Naive thymus-derived CD4-positive, alpha-beta T cell (primary cell): ENCODE measurements around the gene CACNA1G. TPM values are rescaled to one million over a fixed set of nuclear protein-coding genes. Genes with fewer than 3 reads are reported as not detected.

ENCODE experiments used
- ATAC-seq: fragments of 150-1000 bp; cut with Tn5 transposase; 2 replicates; pipeline ENCODE4 v1.10.0; 2021; ENCODE audit warnings: mild to moderate bottlenecking, moderate library complexity
- CTCF ChIA-PET: fragments of 350-600 bp; sonication (Branson Sonifier 250); formaldehyde crosslinking; loops from one replicate; lab custom pipeline; 2021; ENCODE audit warnings: antibody characterized with exemption; lab: Charles Lee
- POLR2A ChIA-PET: fragments of 350-600 bp; sonication (Branson Sonifier 250); formaldehyde crosslinking; loops from one replicate; lab custom pipeline; 2021; ENCODE audit warnings: antibody characterized with exemption, inconsistent platforms; lab: Charles Lee
- DNase-seq, 9 donors: peaks; one replicate each; pipeline versions ENCODE4 v3.0.0 to v3.0.0-alpha.2; 2020 to 2022; ENCODE audit warnings: mixed read lengths in 1 of 9
- H3K27ac ChIP-seq: one replicate; pipeline ENCODE4 v1.7.0; 2013; ENCODE audit warnings: mild to moderate bottlenecking, low read depth, low read length, moderate library complexity
- H3K27me3 ChIP-seq, 2 donors: one replicate each; pipeline ENCODE4 v1.7.0; 2013; ENCODE audit warnings: low read length in 2 of 2, mild to moderate bottlenecking in 2 of 2, moderate library complexity in 2 of 2; ENCODE audit not compliant: control insufficient read depth in 2 of 2, insufficient read depth in 2 of 2
- H3K36me3 ChIP-seq, 3 experiments: 1 replicate in 2 of 3; 2 replicates in 1 of 3; pipeline ENCODE4 v1.7.0; 2013; ENCODE audit warnings: low read length in 3 of 3, mild to moderate bottlenecking in 3 of 3, moderate library complexity in 1 of 3; ENCODE audit not compliant: insufficient read depth in 3 of 3, control insufficient read depth in 2 of 3
- H3K4me1 ChIP-seq, 2 donors: one replicate each; pipeline ENCODE4 v1.7.0; 2013; ENCODE audit warnings: low read length in 2 of 2, mild to moderate bottlenecking in 2 of 2, moderate library complexity in 1 of 2; ENCODE audit not compliant: control insufficient read depth in 2 of 2, insufficient read depth in 2 of 2
- H3K4me3 ChIP-seq: 2 replicates; pipeline ENCODE4 v1.7.0; 2013; ENCODE audit warnings: mild to moderate bottlenecking, low read length
- H3K9me3 ChIP-seq, 3 experiments: 1 replicate in 2 of 3; 2 replicates in 1 of 3; pipeline ENCODE4 v1.7.0; 2013; ENCODE audit warnings: low read length in 3 of 3; ENCODE audit not compliant: control insufficient read depth in 2 of 3
- H3K27ac Mint-ChIP-seq, 9 donors: one replicate each; pipeline ENCODE4 v1.8.0; 2020 to 2022; ENCODE audit warnings: mixed read lengths in 9 of 9, mild to moderate bottlenecking in 8 of 9, moderate library complexity in 5 of 9, inconsistent platforms in 2 of 9
- H3K27me3 Mint-ChIP-seq, 5 donors: one replicate each; pipeline ENCODE4 v1.8.0; 2021 to 2022; ENCODE audit warnings: mixed read lengths in 5 of 5, mild to moderate bottlenecking in 1 of 5
- H3K36me3 Mint-ChIP-seq, 5 donors: one replicate each; pipeline ENCODE4 v1.8.0; 2020 to 2022; ENCODE audit warnings: mixed read lengths in 5 of 5, mild to moderate bottlenecking in 3 of 5, inconsistent platforms in 1 of 5
- H3K4me1 Mint-ChIP-seq, 7 donors: one replicate each; pipeline ENCODE4 v1.8.0; 2020 to 2022; ENCODE audit warnings: mixed read lengths in 7 of 7, mild to moderate bottlenecking in 3 of 7, inconsistent platforms in 1 of 7
- H3K4me3 Mint-ChIP-seq, 10 donors: one replicate each; pipeline ENCODE4 v1.8.0; 2020 to 2022; ENCODE audit warnings: mild to moderate bottlenecking in 10 of 10, mixed read lengths in 10 of 10, moderate library complexity in 6 of 10, inconsistent platforms in 2 of 10
- H3K9me3 Mint-ChIP-seq, 11 donors: one replicate each; pipeline ENCODE4 v1.8.0; 2020 to 2022; ENCODE audit warnings: mixed read lengths in 11 of 11, mild to moderate bottlenecking in 4 of 11, inconsistent platforms in 1 of 11, moderate library complexity in 1 of 11
- intact Hi-C, 2 donors: fragments of 100-400 bp; cut with micrococcal nuclease; formaldehyde crosslinking; loops; one replicate each; pipeline ENCODE4 v1.15.1; 2023
- polyA plus RNA-seq, 2 donors: library from polyadenylated mRNA; unstranded; fragments of 300-500 nt; fragmentation: Illumina TruSeq; gene quantifications; one replicate each; pipeline ENCODE4 v1.2.3, GENCODE V29; 2021
- total RNA-seq, 6 experiments: library from RNA in 5 of 6; stranded (reverse) in 5 of 6; gene quantifications; 1 replicate in 5 of 6; 2 replicates in 1 of 6; pipeline ENCODE4 v1.2.3 and lab custom pipeline; 2021 to 2026

The CACNA1G gene
- total and polyA plus RNA-seq, 7 experiments from 2014 or later, result not detected

- POLR2A ChIA-PET, result no interaction called here
- no peak overlapping the region for H3K4me3 ChIP-seq
- intact Hi-C loops, result loop anchor here (1.0 to 5.0 kb wide), 6 partner anchors 65 to 327 kb away; partner anchors contain the start of gene SPATA20 (in 1 of the 2)
- H3K4me1 ChIP-seq, result no peaks in the 10 kb centered on the region
- H3K9me3 Mint-ChIP-seq, result no peaks in the 10 kb centered on the region
- no peak overlapping the region for H3K27ac Mint-ChIP-seq
- no peak for ATAC-seq
- no peaks in the 10 kb centered on the region for H3K9me3 ChIP-seq
- CTCF ChIA-PET, result interaction anchor here (0.7 to 1.4 kb wide), 4 partner anchors 9 to 30 kb away, joined by 3 to 5 read pairs (median 3); no protein-coding TSS in a partner anchor
- peaks cover 56 to 76% (median 64%) of the 10 kb centered on the region in 5 donors for H3K27me3 Mint-ChIP-seq
- H3K36me3 ChIP-seq, result no peaks in the 10 kb centered on the region
- peaks cover 0 to 10% of the 10 kb centered on the region in 2 donors for H3K27me3 ChIP-seq
- H3K4me3 Mint-ChIP-seq, result no peak overlapping the region
- no peak for DNase-seq
- peaks cover 0 to 9% (median 7%) of the 10 kb centered on the region in 7 donors for H3K4me1 Mint-ChIP-seq
- no peaks in the 10 kb centered on the region for H3K36me3 Mint-ChIP-seq
- no peak overlapping the region for H3K27ac ChIP-seq
Observed at GRCh38 chr17:50629902-50630301, 69.4 kb downstream of the CACNA1G start.

- H3K27me3 ChIP-seq, result peaks cover 0 to 10% of the 10 kb centered on the region in 2 donors
- POLR2A ChIA-PET, result interaction anchor here (0.8 kb wide), 1 partner anchor 156 kb away, joined by 3 read pairs; no protein-coding TSS in a partner anchor
- DNase-seq, result peak; percentile 12 to 60 (median 48)
- Mint-ChIP-seq H3K4me1 (peaks cover 0 to 9% (median 7%) of the 10 kb centered on the region in 7 donors), H3K36me3 (no peaks in the 10 kb centered on the region), H3K27me3 (peaks cover 56 to 71% (median 65%) of the 10 kb centered on the region in 5 donors), H3K27ac (no peak overlapping the region), H3K4me3 (no peak overlapping the region), H3K9me3 (no peaks in the 10 kb centered on the region)
- no peaks in the 10 kb centered on the region for H3K4me1 ChIP-seq
- intact Hi-C loops, result loop anchor here (1.0 to 5.0 kb wide), 6 partner anchors 64 to 327 kb away; partner anchors contain the start of gene SPATA20 (in 1 of the 2)
- peak; percentile 74 for ATAC-seq
- H3K9me3 ChIP-seq, result no peaks in the 10 kb centered on the region
- H3K36me3 ChIP-seq, result no peaks in the 10 kb centered on the region
- H3K27ac ChIP-seq, result no peak overlapping the region
- no peak overlapping the region for H3K4me3 ChIP-seq
- CTCF ChIA-PET, result interaction anchor here (0.7 to 1.4 kb wide), 4 partner anchors 8 to 65 kb away, joined by 3 to 5 read pairs (median 3); no protein-coding TSS in a partner anchor
Observed at GRCh38 chr17:50630524-50631194, 70.1 kb downstream of the CACNA1G start.

- Mint-ChIP-seq H3K4me1 (peaks cover 0 to 9% (median 7%) of the 10 kb centered on the region in 7 donors), H3K27ac (no peak overlapping the region), H3K9me3 (no peaks in the 10 kb centered on the region), H3K27me3 (peaks cover 62 to 78% (median 70%) of the 10 kb centered on the region in 5 donors), H3K36me3 (no peaks in the 10 kb centered on the region), H3K4me3 (no peak overlapping the region)
- Histone ChIP-seq H3K27ac (no peak overlapping the region), H3K27me3 (peaks cover 0 to 10% of the 10 kb centered on the region in 2 donors), H3K4me3 (no peak overlapping the region), H3K9me3 (no peaks in the 10 kb centered on the region), H3K4me1 (no peaks in the 10 kb centered on the region), H3K36me3 (no peaks in the 10 kb centered on the region)
- intact Hi-C loops, result loop anchor here in 1 of 2 donors (2.0 to 5.0 kb wide), 3 partner anchors 63 to 326 kb away; no protein-coding TSS in a partner anchor
- ATAC-seq, result no peak
- ChIA-PET CTCF (interaction anchor here (1.1 to 1.4 kb wide), 2 partner anchors 14 to 64 kb away, joined by 3 read pairs; no protein-coding TSS in a partner anchor), POLR2A (interaction anchor here (0.8 to 1.0 kb wide), 2 partner anchors 155 to 284 kb away, joined by 3 read pairs; no protein-coding TSS in a partner anchor)
- no peak for DNase-seq
Observed at GRCh38 chr17:50631195-50631907, 70.8 kb downstream of the CACNA1G start.

GRCh38 chr17:50631908-50632571, 71.5 kb downstream of the CACNA1G start:
- POLR2A ChIA-PET, result interaction anchor here (1.0 kb wide), 1 partner anchor 285 kb away, joined by 3 read pairs; no protein-coding TSS in a partner anchor
- H3K36me3 Mint-ChIP-seq, result no peaks in the 10 kb centered on the region

GRCh38 chr17:50632637-50633036, 72.1 kb downstream of the CACNA1G start:
- Histone ChIP-seq H3K9me3 (no peaks in the 10 kb centered on the region), H3K4me1 (no peaks in the 10 kb centered on the region), H3K27me3 (peaks cover 0 to 10% of the 10 kb centered on the region in 2 donors), H3K27ac (no peak overlapping the region), H3K4me3 (no peak overlapping the region), H3K36me3 (no peaks in the 10 kb centered on the region)
- H3K9me3 Mint-ChIP-seq, result no peaks in the 10 kb centered on the region
- no peak overlapping the region for H3K4me3 Mint-ChIP-seq
- H3K27ac Mint-ChIP-seq, result no peak overlapping the region
- H3K27me3 Mint-ChIP-seq, result peaks cover 70 to 85% (median 71%) of the 10 kb centered on the region in 5 donors
- ChIA-PET CTCF (interaction anchor here (1.0 kb wide), 1 partner anchor 9 kb away, joined by 4 read pairs; no protein-coding TSS in a partner anchor), POLR2A (no interaction called here)
- H3K4me1 Mint-ChIP-seq, result peaks cover 0 to 9% (median 7%) of the 10 kb centered on the region in 7 donors
- peaks cover 0 to 3% (median 0%) of the 10 kb centered on the region in 5 donors for H3K36me3 Mint-ChIP-seq
- intact Hi-C loops, result loop anchor here in 1 of 2 donors (5.0 kb wide), 1 partner anchor 325 kb away; no protein-coding TSS in a partner anchor
- ATAC-seq (no peak), DNase-seq (no peak)

More at GRCh38 chr17:50631908-50632571, 71.5 kb downstream of the CACNA1G start:
- no peaks in the 10 kb centered on the region for H3K9me3 ChIP-seq
- Mint-ChIP-seq H3K9me3 (no peaks in the 10 kb centered on the region), H3K27ac (no peak overlapping the region), H3K4me3 (no peak overlapping the region), H3K4me1 (peaks cover 0 to 9% (median 7%) of the 10 kb centered on the region in 7 donors), H3K27me3 (peaks cover 69 to 83% (median 71%) of the 10 kb centered on the region in 5 donors)
- no peak overlapping the region for H3K27ac ChIP-seq
- ATAC-seq, result no peak
- peaks cover 0 to 10% of the 10 kb centered on the region in 2 donors for H3K27me3 ChIP-seq
- DNase-seq, result peak in 1 of 9 donors; percentile 36
- no peaks in the 10 kb centered on the region for H3K36me3 ChIP-seq
- no peaks in the 10 kb centered on the region for H3K4me1 ChIP-seq
- CTCF ChIA-PET, result interaction anchor here (1.0 to 1.1 kb wide), 2 partner anchors 9 to 63 kb away, joined by 3 to 4 read pairs; no protein-coding TSS in a partner anchor
- H3K4me3 ChIP-seq, result no peak overlapping the region
- intact Hi-C loops, result loop anchor here in 1 of 2 donors (2.0 to 5.0 kb wide), 3 partner anchors 63 to 325 kb away; no protein-coding TSS in a partner anchor
